ENCODE data around the gene RNASE2.
A peak's percentile ranks its signal among the peaks of the same experiment; 100 is the strongest.

The RNASE2 gene

GRCh38 chr14:20970983-20971704, 15.9 kb downstream of the RNASE2 start:
- Histone ChIP-seq H3K4me3 (ENCODE audit: low read depth, low read length) (peak overlapping the region; percentile 78), H3K36me3 (no peaks in the 10 kb centered on the region), H3K27me3 (ENCODE audit: insufficient read depth, low read depth, severe bottlenecking) (no peaks in the 10 kb centered on the region), H3K27ac (peak overlapping the region; percentile 66), H3K9me3 (ENCODE audit: severe bottlenecking) (no peaks in the 10 kb centered on the region)
- peak; percentile 88 for DNase-seq
- TF ChIP-seq, protein P1, sequence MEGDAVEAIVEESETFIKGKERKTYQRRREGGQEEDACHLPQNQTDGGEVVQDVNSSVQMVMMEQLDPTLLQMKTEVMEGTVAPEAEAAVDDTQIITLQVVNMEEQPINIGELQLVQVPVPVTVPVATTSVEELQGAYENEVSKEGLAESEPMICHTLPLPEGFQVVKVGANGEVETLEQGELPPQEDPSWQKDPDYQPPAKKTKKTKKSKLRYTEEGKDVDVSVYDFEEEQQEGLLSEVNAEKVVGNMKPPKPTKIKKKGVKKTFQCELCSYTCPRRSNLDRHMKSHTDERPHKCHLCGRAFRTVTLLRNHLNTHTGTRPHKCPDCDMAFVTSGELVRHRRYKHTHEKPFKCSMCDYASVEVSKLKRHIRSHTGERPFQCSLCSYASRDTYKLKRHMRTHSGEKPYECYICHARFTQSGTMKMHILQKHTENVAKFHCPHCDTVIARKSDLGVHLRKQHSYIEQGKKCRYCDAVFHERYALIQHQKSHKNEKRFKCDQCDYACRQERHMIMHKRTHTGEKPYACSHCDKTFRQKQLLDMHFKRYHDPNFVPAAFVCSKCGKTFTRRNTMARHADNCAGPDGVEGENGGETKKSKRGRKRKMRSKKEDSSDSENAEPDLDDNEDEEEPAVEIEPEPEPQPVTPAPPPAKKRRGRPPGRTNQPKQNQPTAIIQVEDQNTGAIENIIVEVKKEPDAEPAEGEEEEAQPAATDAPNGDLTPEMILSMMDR (IDR thresholded peaks at IDR 0.05; ENCODE audit: low read depth, low read length): peak; percentile 97

DNA sequence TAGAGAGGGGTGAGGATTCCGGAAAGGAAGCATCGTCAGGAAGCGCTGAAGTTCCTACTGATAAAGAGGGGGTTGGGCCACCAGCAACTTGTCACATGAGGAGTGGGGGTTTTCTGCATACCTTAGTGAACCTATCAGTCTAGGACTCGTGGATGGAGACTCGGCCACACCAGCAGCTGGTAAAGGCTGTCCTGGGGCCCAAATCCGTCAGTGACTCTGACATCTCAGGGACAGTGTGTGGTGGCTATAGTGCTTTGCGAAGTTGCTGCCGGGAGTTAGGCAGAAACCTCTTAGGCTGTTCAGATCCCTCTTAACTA, 16.4 kb downstream of the RNASE2 start:
- H3K36me3 ChIP-seq: no peaks in the 10 kb centered on the region
- TF ChIP-seq, protein P1 (IDR thresholded peaks at IDR 0.05; ENCODE audit: low read depth, low read length): no peak
- H3K27ac ChIP-seq: no peak overlapping the region
- H3K27me3 ChIP-seq (ENCODE audit: insufficient read depth, low read depth, severe bottlenecking): no peaks in the 10 kb centered on the region
- no peaks in the 10 kb centered on the region for H3K9me3 ChIP-seq (ENCODE audit: severe bottlenecking)
- no peak for DNase-seq
- peak overlapping the region; percentile 78 for H3K4me3 ChIP-seq (ENCODE audit: low read depth, low read length)

GRCh38 chr14:20973501-20973900, 18.2 kb downstream of the RNASE2 start:
- Histone ChIP-seq H3K27me3 (ENCODE audit: insufficient read depth, low read depth, severe bottlenecking) (no peaks in the 10 kb centered on the region), H3K27ac (peak overlapping the region; percentile 21), H3K36me3 (no peaks in the 10 kb centered on the region), H3K4me3 (ENCODE audit: low read depth, low read length) (no peak overlapping the region), H3K9me3 (ENCODE audit: severe bottlenecking) (no peaks in the 10 kb centered on the region)
- DNase-seq: no peak
- TF ChIP-seq, protein P1 (IDR thresholded peaks at IDR 0.05; ENCODE audit: low read depth, low read length): no peak

DNA sequence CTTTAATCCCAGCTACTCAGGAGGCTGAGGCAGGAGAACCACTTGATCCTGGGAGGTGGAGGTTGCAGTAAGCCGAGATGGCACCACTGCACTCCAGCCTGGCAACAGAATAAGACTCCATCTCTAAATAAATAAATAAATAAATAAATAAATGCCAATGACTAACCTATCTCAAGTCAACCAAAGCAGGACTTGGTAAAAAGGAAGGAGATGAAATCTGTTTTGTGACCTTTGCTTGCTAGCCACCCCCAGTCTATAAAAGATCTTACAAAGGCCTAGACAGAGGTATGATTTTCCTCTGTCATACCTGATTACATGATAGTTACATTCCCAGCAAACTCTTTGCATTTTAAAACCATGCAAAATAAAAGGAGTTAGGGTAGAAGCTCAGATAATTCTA, 21.0 kb downstream of the RNASE2 start:
- Histone ChIP-seq H3K27me3 (ENCODE audit: insufficient read depth, low read depth, severe bottlenecking) (no peaks in the 10 kb centered on the region), H3K27ac (no peak overlapping the region), H3K4me3 (ENCODE audit: low read depth, low read length) (no peak overlapping the region), H3K9me3 (ENCODE audit: severe bottlenecking) (no peaks in the 10 kb centered on the region), H3K36me3 (no peaks in the 10 kb centered on the region)
- no peak for DNase-seq
- TF ChIP-seq, protein P1 (IDR thresholded peaks at IDR 0.05; ENCODE audit: low read depth, low read length): no peak

DNA sequence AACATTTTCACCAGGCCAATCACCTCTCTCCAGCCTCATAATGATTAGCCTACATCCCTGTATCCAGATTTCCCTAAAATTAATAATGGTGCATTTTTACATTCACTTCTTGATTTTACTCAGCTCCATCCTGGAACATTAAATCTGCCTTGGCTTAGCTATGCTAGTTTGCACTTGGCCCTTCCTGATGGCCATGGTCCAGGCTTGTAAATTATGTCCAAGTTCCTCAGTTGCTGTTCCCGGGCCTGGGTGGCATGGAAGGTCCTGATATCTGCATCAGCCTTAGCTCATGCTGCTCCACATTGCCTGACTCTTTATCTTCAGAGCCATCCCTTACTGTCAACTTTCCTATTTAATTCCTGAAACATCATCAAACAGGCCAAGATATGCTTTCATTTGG, 23.4 kb downstream of the RNASE2 start:
- Histone ChIP-seq H3K27me3 (ENCODE audit: insufficient read depth, low read depth, severe bottlenecking) (no peaks in the 10 kb centered on the region), H3K36me3 (no peaks in the 10 kb centered on the region), H3K9me3 (ENCODE audit: severe bottlenecking) (no peaks in the 10 kb centered on the region), H3K4me3 (ENCODE audit: low read depth, low read length) (no peak overlapping the region), H3K27ac (no peak overlapping the region)
- no peak for DNase-seq
- TF ChIP-seq, protein P1 (IDR thresholded peaks at IDR 0.05; ENCODE audit: low read depth, low read length): no peak

DNA sequence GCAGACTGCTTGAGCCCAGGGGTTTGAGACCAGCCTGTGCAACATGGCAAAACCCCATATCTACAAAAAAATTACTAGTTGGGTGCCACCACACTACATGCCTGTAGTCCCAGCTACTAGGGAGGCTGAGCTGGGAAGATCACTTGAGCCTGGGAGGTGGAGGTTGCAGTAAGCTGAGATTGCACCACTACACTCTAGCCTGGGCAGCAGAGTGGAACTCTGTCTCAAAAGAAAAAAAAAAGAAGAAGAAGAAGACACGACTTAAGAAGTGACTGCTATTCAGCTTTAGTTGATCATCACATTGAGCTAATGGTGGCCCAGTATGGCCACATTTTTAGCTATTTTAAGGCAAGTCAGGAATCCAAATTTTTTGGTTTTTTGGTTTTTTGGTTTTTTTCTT, 25.6 kb downstream of the RNASE2 start:
- DNase-seq: no peak
- TF ChIP-seq, protein P1 (IDR thresholded peaks at IDR 0.05; ENCODE audit: low read depth, low read length): no peak
- H3K27me3 ChIP-seq (ENCODE audit: insufficient read depth, low read depth, severe bottlenecking): no peaks in the 10 kb centered on the region
- H3K4me3 ChIP-seq (ENCODE audit: low read depth, low read length): no peak overlapping the region
- H3K36me3 ChIP-seq: no peaks in the 10 kb centered on the region
- H3K27ac ChIP-seq: no peak overlapping the region
- no peaks in the 10 kb centered on the region for H3K9me3 ChIP-seq (ENCODE audit: severe bottlenecking)
